GM23338 (cell line): Measurements from ENCODE around the gene EVI2B. TPM values are rescaled to one million over a fixed set of nuclear protein-coding genes. Genes with fewer than 3 reads are reported as not detected.
"Not testable (repeated sequence)": the region's sequence is repeated elsewhere in the genome, so short reads cannot be mapped to it uniquely, and the experiment has no call there.

Experiments used
- ATAC-seq: fragments of 200-7000 bp; cut with Tn5 transposase; 3 replicates; pipeline ENCODE4 v1.9.1; 2020
- DNase-seq: peaks from one replicate; pipeline ENCODE4 v3.0.0-alpha.2; 2015; ENCODE audit warnings: low spot score
- H2AFZ ChIP-seq: fragments of 200-600 bp; sonication (generic); 2 replicates; pipeline ENCODE4 v1.8.0; 2016; ENCODE audit warnings: antibody characterized with exemption, mild to moderate bottlenecking, moderate library complexity
- H3F3A ChIP-seq: fragments of 200-600 bp; sonication (generic); replicated peaks from 2 replicates; pipeline ENCODE4 v1.8.0; 2017; ENCODE audit warnings: antibody characterized with exemption, mixed run types, low read depth
- H3K27ac ChIP-seq: fragments of 200-600 bp; sonication (generic); 2 replicates; pipeline ENCODE4 v1.6.1; 2016; ENCODE audit warnings: low read depth
- H3K27me3 ChIP-seq: fragments of 200-600 bp; sonication (generic); 2 replicates; pipeline ENCODE4 v1.8.0; 2016; ENCODE audit warnings: mild to moderate bottlenecking, mixed run types, moderate library complexity; ENCODE audit not compliant: insufficient read depth
- H3K36me3 ChIP-seq: fragments of 200-600 bp; sonication (generic); 2 replicates; pipeline ENCODE4 v1.8.0; 2016; ENCODE audit warnings: mild to moderate bottlenecking; ENCODE audit not compliant: insufficient read depth
- H3K4me1 ChIP-seq: fragments of 200-600 bp; sonication (generic); 2 replicates; pipeline ENCODE4 v1.8.0; 2016; ENCODE audit warnings: mild to moderate bottlenecking, moderate library complexity; ENCODE audit not compliant: insufficient read depth
- H3K4me2 ChIP-seq: fragments of 200-600 bp; sonication (generic); 2 replicates; pipeline ENCODE4 v1.7.1; 2017; ENCODE audit warnings: mixed run types
- H3K4me3 ChIP-seq: fragments of 200-600 bp; sonication (generic); 2 replicates; pipeline ENCODE4 v1.6.1; 2016; ENCODE audit warnings: mixed run types
- H3K79me2 ChIP-seq: fragments of 200-600 bp; sonication (generic); replicated peaks from 2 replicates; pipeline ENCODE4 v1.8.0; 2017; ENCODE audit warnings: mild to moderate bottlenecking; ENCODE audit not compliant: insufficient read depth
- H3K9me2 ChIP-seq: fragments of 200-600 bp; sonication (generic); 2 replicates; pipeline ENCODE4 v1.8.0; 2017; ENCODE audit not compliant: insufficient read depth
- H4K20me1 ChIP-seq: fragments of 200-600 bp; sonication (generic); replicated peaks from 2 replicates; pipeline ENCODE4 v1.8.0; 2017; ENCODE audit warnings: mild to moderate bottlenecking; ENCODE audit not compliant: insufficient read depth
- H3K27ac Mint-ChIP-seq: 2 replicates; pipeline ENCODE4 v1.8.0; 2020; ENCODE audit warnings: inconsistent platforms, mild to moderate bottlenecking, moderate library complexity, mixed read lengths
- H3K27me3 Mint-ChIP-seq: 3 replicates; pipeline ENCODE4 v1.8.0; 2022; ENCODE audit warnings: low read depth, mild to moderate bottlenecking, moderate library complexity, mixed read lengths, inconsistent platforms; ENCODE audit not compliant: insufficient read depth, poor library complexity
- H3K36me3 Mint-ChIP-seq: 3 replicates; pipeline ENCODE4 v1.8.0; 2021; ENCODE audit warnings: low read depth, mild to moderate bottlenecking, inconsistent platforms, moderate library complexity, mixed read lengths
- H3K4me1 Mint-ChIP-seq: 3 replicates; pipeline ENCODE4 v1.8.0; 2020; ENCODE audit warnings: mild to moderate bottlenecking, inconsistent platforms, mixed read lengths
- H3K4me3 Mint-ChIP-seq: 3 replicates; pipeline ENCODE4 v1.8.0; 2021; ENCODE audit warnings: moderate library complexity, mild to moderate bottlenecking, inconsistent platforms, mixed read lengths
- H3K9me3 Mint-ChIP-seq: 3 replicates; pipeline ENCODE4 v1.8.0; 2020; ENCODE audit warnings: moderate library complexity, mild to moderate bottlenecking, inconsistent platforms, mixed read lengths
- CREB1 ChIP-seq: fragments of 250-450 bp; sonication (Bioruptor Pico); IDR thresholded peaks from 2 replicates; pipeline ENCODE4 v1.5.0; 2020; ENCODE audit warnings: low read depth, mild to moderate bottlenecking, moderate library complexity
- EZH2 ChIP-seq: fragments of 200-600 bp; sonication (generic); IDR thresholded peaks from one replicate; pipeline ENCODE4 v1.8.0; 2017; ENCODE audit warnings: antibody characterized with exemption, mild to moderate bottlenecking, low read depth; ENCODE audit not compliant: unreplicated experiment
- POLR2AphosphoS5 ChIP-seq: IDR thresholded peaks from 2 replicates; pipeline ENCODE4 v1.6.1; 2016; ENCODE audit warnings: antibody characterized with exemption, low read depth
- polyA plus RNA-seq: library from polyadenylated mRNA; unstranded; fragments of >200 nt; fragmentation: Nextera tagmentation; extraction: Ambion mirVana; gene quantifications from 2 replicates; pipeline ENCODE4 v1.2.1, GENCODE V29; 2016
- total RNA-seq: library from RNA; depleted of rRNA; stranded (reverse); fragments of >200 nt; shearing (Covaris generic); gene quantifications from 2 replicates; pipeline ENCODE4 v1.2.3, GENCODE V29; 2014
- TF ChIP-seq, protein P1 (sequence below): IDR thresholded peaks from one replicate; pipeline ENCODE4 v1.6.1; 2018; ENCODE audit warnings: antibody characterized with exemption; ENCODE audit not compliant: unreplicated experiment
- TF ChIP-seq, protein P2 (sequence below), 2 experiments: fragments of 200-600 bp in 1 of 2; sonication (generic) in 1 of 2; conservative IDR thresholded peaks; 2 replicates each; pipeline versions ENCODE4 v1.5.1 to v1.6.1; 2016 to 2017; ENCODE audit warnings: antibody characterized with exemption in 2 of 2, low read depth in 2 of 2, mild to moderate bottlenecking in 2 of 2, moderate library complexity in 1 of 2
- TF ChIP-seq, protein P3 (sequence below): IDR thresholded peaks from 2 replicates; pipeline ENCODE4 v1.6.1; 2016; ENCODE audit warnings: antibody characterized with exemption

EVI2B gene
- total and polyA plus RNA-seq, 2 experiments from 2014 or later, result 0.18 TPM; not detected in 1

DNA sequence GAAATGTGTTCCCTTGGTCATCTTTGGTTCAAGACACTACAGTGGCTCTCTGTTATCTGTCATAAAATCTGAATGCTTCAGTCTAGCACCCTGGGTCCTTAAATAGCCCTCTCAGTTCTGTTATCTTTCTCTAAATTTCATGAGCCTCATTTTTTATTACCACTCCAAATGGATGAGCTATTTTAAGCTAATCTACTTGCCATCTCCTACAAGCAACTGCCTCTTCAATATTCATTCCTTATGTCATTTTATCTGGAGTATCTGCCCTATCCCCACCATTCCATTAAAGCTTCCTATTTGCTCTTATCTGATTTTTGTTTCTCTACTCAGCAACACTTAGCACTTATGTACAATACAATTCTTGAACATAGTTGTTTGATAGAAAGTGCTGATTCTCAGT lies 35.6 kb upstream of the EVI2B start (continued):
- TF ChIP-seq, protein P1, sequence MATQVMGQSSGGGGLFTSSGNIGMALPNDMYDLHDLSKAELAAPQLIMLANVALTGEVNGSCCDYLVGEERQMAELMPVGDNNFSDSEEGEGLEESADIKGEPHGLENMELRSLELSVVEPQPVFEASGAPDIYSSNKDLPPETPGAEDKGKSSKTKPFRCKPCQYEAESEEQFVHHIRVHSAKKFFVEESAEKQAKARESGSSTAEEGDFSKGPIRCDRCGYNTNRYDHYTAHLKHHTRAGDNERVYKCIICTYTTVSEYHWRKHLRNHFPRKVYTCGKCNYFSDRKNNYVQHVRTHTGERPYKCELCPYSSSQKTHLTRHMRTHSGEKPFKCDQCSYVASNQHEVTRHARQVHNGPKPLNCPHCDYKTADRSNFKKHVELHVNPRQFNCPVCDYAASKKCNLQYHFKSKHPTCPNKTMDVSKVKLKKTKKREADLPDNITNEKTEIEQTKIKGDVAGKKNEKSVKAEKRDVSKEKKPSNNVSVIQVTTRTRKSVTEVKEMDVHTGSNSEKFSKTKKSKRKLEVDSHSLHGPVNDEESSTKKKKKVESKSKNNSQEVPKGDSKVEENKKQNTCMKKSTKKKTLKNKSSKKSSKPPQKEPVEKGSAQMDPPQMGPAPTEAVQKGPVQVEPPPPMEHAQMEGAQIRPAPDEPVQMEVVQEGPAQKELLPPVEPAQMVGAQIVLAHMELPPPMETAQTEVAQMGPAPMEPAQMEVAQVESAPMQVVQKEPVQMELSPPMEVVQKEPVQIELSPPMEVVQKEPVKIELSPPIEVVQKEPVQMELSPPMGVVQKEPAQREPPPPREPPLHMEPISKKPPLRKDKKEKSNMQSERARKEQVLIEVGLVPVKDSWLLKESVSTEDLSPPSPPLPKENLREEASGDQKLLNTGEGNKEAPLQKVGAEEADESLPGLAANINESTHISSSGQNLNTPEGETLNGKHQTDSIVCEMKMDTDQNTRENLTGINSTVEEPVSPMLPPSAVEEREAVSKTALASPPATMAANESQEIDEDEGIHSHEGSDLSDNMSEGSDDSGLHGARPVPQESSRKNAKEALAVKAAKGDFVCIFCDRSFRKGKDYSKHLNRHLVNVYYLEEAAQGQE, result no peak
- TF ChIP-seq CREB1 (CRISPR knock-in tag), result no peak
- TF ChIP-seq EZH2, result no peak
- TF ChIP-seq, protein P2, sequence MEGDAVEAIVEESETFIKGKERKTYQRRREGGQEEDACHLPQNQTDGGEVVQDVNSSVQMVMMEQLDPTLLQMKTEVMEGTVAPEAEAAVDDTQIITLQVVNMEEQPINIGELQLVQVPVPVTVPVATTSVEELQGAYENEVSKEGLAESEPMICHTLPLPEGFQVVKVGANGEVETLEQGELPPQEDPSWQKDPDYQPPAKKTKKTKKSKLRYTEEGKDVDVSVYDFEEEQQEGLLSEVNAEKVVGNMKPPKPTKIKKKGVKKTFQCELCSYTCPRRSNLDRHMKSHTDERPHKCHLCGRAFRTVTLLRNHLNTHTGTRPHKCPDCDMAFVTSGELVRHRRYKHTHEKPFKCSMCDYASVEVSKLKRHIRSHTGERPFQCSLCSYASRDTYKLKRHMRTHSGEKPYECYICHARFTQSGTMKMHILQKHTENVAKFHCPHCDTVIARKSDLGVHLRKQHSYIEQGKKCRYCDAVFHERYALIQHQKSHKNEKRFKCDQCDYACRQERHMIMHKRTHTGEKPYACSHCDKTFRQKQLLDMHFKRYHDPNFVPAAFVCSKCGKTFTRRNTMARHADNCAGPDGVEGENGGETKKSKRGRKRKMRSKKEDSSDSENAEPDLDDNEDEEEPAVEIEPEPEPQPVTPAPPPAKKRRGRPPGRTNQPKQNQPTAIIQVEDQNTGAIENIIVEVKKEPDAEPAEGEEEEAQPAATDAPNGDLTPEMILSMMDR (conservative IDR thresholded peaks at IDR 0.05; ENCODE audit: low read depth in 2 of 2), result no peak
- TF ChIP-seq, protein P3, sequence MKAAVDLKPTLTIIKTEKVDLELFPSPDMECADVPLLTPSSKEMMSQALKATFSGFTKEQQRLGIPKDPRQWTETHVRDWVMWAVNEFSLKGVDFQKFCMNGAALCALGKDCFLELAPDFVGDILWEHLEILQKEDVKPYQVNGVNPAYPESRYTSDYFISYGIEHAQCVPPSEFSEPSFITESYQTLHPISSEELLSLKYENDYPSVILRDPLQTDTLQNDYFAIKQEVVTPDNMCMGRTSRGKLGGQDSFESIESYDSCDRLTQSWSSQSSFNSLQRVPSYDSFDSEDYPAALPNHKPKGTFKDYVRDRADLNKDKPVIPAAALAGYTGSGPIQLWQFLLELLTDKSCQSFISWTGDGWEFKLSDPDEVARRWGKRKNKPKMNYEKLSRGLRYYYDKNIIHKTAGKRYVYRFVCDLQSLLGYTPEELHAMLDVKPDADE, result no peak
- no peak for TF ChIP-seq POLR2AphosphoS5

DNA sequence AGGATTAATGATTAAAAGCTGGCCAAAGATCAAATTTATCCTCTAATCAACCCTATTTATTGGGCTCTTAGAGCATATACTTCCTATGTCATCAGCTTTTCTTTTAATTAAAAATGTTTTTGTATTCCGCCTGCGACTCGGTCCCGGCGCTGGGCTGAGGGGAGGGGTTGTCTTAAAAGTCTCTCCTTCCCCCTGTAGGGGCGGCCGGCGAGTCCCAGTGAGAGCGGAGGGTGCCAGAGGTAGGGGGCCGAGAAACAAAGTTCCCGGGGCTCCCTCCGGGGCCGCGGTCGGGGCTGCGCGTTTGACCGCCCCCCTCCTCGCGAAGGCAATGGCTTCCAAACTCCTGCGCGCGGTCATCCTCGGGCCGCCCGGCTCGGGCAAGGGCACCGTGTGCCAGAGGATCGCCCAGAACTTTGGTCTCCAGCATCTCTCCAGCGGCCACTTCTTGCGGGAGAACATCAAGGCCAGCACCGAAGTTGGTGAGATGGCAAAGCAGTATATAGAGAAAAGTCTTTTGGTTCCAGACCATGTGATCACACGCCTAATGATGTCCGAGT lies 31.4 kb upstream of the EVI2B start:
- H3K9me2 ChIP-seq, H3K36me3 Mint-ChIP-seq, H3K4me2 ChIP-seq, H3K27ac Mint-ChIP-seq, ATAC-seq, H3K9me3 Mint-ChIP-seq, H3K4me3 ChIP-seq, H3K4me3 Mint-ChIP-seq, H3K27me3 ChIP-seq, H3K27me3 Mint-ChIP-seq, H2AFZ ChIP-seq, DNase-seq, H3K79me2 ChIP-seq, H3K36me3 ChIP-seq, H3K27ac ChIP-seq, H4K20me1 ChIP-seq, H3F3A ChIP-seq, H3K4me1 Mint-ChIP-seq, H3K4me1 ChIP-seq: not testable (repeated sequence)
